HCT116 (cell line): ENCODE measurements around the gene CDKN1C. TPM values are rescaled to one million over a fixed set of nuclear protein-coding genes. Genes with fewer than 3 reads are reported as not detected.
A peak's percentile ranks its signal among the peaks of the same experiment; 100 is the strongest.

Experiments used
- ATAC-seq: fragments of 200-7000 bp; cut with Tn5 transposase; 2 replicates; pipeline ENCODE4 v1.9.1; 2020; ENCODE audit warnings: mild to moderate bottlenecking, moderate library complexity
- BruUV-seq: library from RNA; stranded (reverse); fragments of 400-500 nt; replicated peaks from 2 replicates; lab custom pipeline; 2021; lab: Mats Ljungman, UMichigan
- CTCF ChIA-PET: fragments of 300-600 bp; sonication (Branson Sonifier 250); formaldehyde crosslinking; loops from one replicate; lab custom pipeline; 2021; ENCODE audit warnings: antibody characterized with exemption; lab: Charles Lee
- POLR2A ChIA-PET: fragments of 300-600, 350-600 bp; sonication (Branson Sonifier 250); formaldehyde crosslinking; loops from one replicate; lab custom pipeline; 2021; ENCODE audit warnings: antibody characterized with exemption; lab: Charles Lee
- RAD21 ChIA-PET, 2 experiments: fragments of 300-600 bp; sonication (Branson Sonifier 250); formaldehyde crosslinking; loops; one replicate each; lab custom pipeline; 2023; ENCODE audit warnings: low total read pairs in 2 of 2; ENCODE audit not compliant: uncharacterized antibody in 2 of 2, unreplicated experiment in 2 of 2, low non-redundant PET in 1 of 2; lab: Charles Lee
- DNase-seq: peaks from one replicate; pipeline ENCODE4 v3.0.0-alpha.2; 2010; ENCODE audit warnings: low read depth, low spot score
- H2AFZ ChIP-seq: fragments of 200-600 bp; shearing (Covaris generic), sonication (generic); 2 replicates; pipeline ENCODE4 v1.6.1; 2017; ENCODE audit warnings: low read depth, mixed run types, mixed read lengths, antibody characterized with exemption, low read length; ENCODE audit not compliant: poor library complexity, severe bottlenecking
- H3K27ac ChIP-seq: 2 replicates; pipeline ENCODE4 v1.5.1; 2012; ENCODE audit warnings: low read depth, low read length
- H3K27me3 ChIP-seq: fragments of 200-600 bp; sonication (generic); 2 replicates; pipeline ENCODE4 v1.6.1; 2016; ENCODE audit warnings: mixed run types, low read length, mixed read lengths; ENCODE audit not compliant: insufficient read depth
- H3K36me3 ChIP-seq, 2 experiments: fragments of 200-500 bp in 1 of 2; fragments of 200-600 bp in 1 of 2; sonication (Bioruptor generic) in 1 of 2; sonication (generic) in 1 of 2; 2 replicates each; pipeline versions ENCODE4 v1.5.1 to v1.6.1; 2014 to 2016; ENCODE audit warnings: low read length in 2 of 2, inconsistent platforms in 1 of 2, mixed read lengths in 1 of 2, mixed run types in 1 of 2; ENCODE audit not compliant: insufficient read depth in 2 of 2, control insufficient read depth in 1 of 2
- H3K4me1 ChIP-seq, 2 experiments: fragments of 200-600 bp in 1 of 2; sonication (generic) in 1 of 2; 2 replicates each; pipeline versions ENCODE4 v1.5.1 to v1.6.1; 2012 to 2017; ENCODE audit warnings: low read length in 2 of 2, inconsistent platforms in 1 of 2, mild to moderate bottlenecking in 1 of 2, mixed read lengths in 1 of 2, mixed run types in 1 of 2, moderate library complexity in 1 of 2; ENCODE audit not compliant: insufficient read depth in 2 of 2, control insufficient read depth in 1 of 2
- H3K4me2 ChIP-seq: fragments of 200-600 bp; sonication (generic); 2 replicates; pipeline ENCODE4 v1.6.1; 2017; ENCODE audit warnings: mixed run types, low read length, mixed read lengths
- H3K4me3 ChIP-seq, 2 experiments: fragments of 200-600 bp in 1 of 2; sonication (generic) in 1 of 2; replicated peaks in 1 of 2; 2 replicates each; pipeline ENCODE4 v1.5.1; 2011 to 2016; ENCODE audit warnings: low read length in 2 of 2, control low read depth in 1 of 2, low read depth in 1 of 2, mild to moderate bottlenecking in 1 of 2, mixed read lengths in 1 of 2, mixed run types in 1 of 2
- H3K79me2 ChIP-seq: fragments of 200-600 bp; sonication (generic); 2 replicates; pipeline ENCODE4 v1.6.1; 2017; ENCODE audit warnings: mild to moderate bottlenecking, mixed run types, low read length, moderate library complexity, mixed read lengths; ENCODE audit not compliant: insufficient read depth
- H3K9ac ChIP-seq: fragments of 200-600 bp; sonication (generic); 2 replicates; pipeline ENCODE4 v1.6.1; 2016; ENCODE audit warnings: low read length, mixed read lengths
- H3K9me2 ChIP-seq: fragments of 200-600 bp; sonication (generic), shearing (Covaris generic); 2 replicates; pipeline ENCODE4 v1.6.1; 2017; ENCODE audit warnings: mixed run types, mild to moderate bottlenecking, moderate library complexity; ENCODE audit not compliant: insufficient read depth
- H3K9me3 ChIP-seq, 2 experiments: fragments of 200-500 bp in 1 of 2; fragments of 200-600 bp in 1 of 2; sonication (Bioruptor generic) in 1 of 2; sonication (generic) in 1 of 2; 2 replicates each; pipeline ENCODE4 v1.6.1; 2014 to 2017; ENCODE audit warnings: low read length in 2 of 2, mixed read lengths in 2 of 2, inconsistent platforms in 1 of 2, low read depth in 1 of 2, mild to moderate bottlenecking in 1 of 2, mixed run types in 1 of 2, moderate library complexity in 1 of 2; ENCODE audit not compliant: control insufficient read depth in 1 of 2, insufficient read depth in 1 of 2
- H4K20me1 ChIP-seq: fragments of 200-600 bp; sonication (generic), shearing (Covaris generic); 2 replicates; pipeline ENCODE4 v1.6.1; 2017; ENCODE audit warnings: mixed run types, mild to moderate bottlenecking, moderate library complexity; ENCODE audit not compliant: insufficient read depth
- CEBPB ChIP-seq: IDR thresholded peaks from 2 replicates; pipeline ENCODE4 v1.6.1; 2012; ENCODE audit warnings: low read depth
- CTCF ChIP-seq, 3 experiments: fragments of 200-600 bp in 1 of 3; sonication (generic) in 1 of 3; IDR thresholded peaks in 2 of 3; conservative IDR thresholded peaks in 1 of 3; 2 replicates each; pipeline ENCODE4 v1.5.1; 2012 to 2017; ENCODE audit warnings: low read depth in 2 of 3, low read length in 2 of 3, antibody characterized with exemption in 1 of 3, borderline replicate concordance in 1 of 3, control low read depth in 1 of 3, mild to moderate bottlenecking in 1 of 3, mixed read lengths in 1 of 3, mixed run types in 1 of 3, moderate library complexity in 1 of 3; ENCODE audit not compliant: insufficient read depth in 1 of 3
- POLR2A ChIP-seq: IDR thresholded peaks from 2 replicates; pipeline ENCODE4 v1.7.0; 2011; ENCODE audit warnings: borderline replicate concordance; ENCODE audit not compliant: insufficient read depth, insufficient read length; ENCODE audit errors: extremely low read depth
- REST ChIP-seq: IDR thresholded peaks from 2 replicates; pipeline ENCODE4 v1.6.1; 2012; ENCODE audit warnings: low read depth
- TCF7L2 ChIP-seq: IDR thresholded peaks from 2 replicates; pipeline ENCODE4 v1.7.0; 2011; ENCODE audit warnings: borderline replicate concordance, inconsistent platforms; ENCODE audit not compliant: insufficient read depth, insufficient read length; ENCODE audit errors: extremely low read depth
- YY1 ChIP-seq: IDR thresholded peaks from 2 replicates; pipeline ENCODE4 v1.6.1; 2011; ENCODE audit warnings: low read length, low read depth, moderate library complexity, mild to moderate bottlenecking; ENCODE audit not compliant: insufficient replicate concordance; ENCODE audit errors: extremely low read depth
- ZBTB33 ChIP-seq: IDR thresholded peaks from 2 replicates; pipeline ENCODE4 v1.6.1; 2011; ENCODE audit warnings: mild to moderate bottlenecking, low read length, moderate library complexity; ENCODE audit not compliant: insufficient replicate concordance; ENCODE audit errors: extremely low read depth
- ZNF274 ChIP-seq: fragments of 200-500 bp; sonication (Bioruptor generic); IDR thresholded peaks from 2 replicates; pipeline ENCODE4 v1.6.1; 2014; ENCODE audit warnings: mild to moderate bottlenecking, low read depth, low read length, inconsistent platforms
- intact Hi-C: fragments of 100-400 bp; cut with micrococcal nuclease; formaldehyde crosslinking; loops from 2 replicates; pipeline ENCODE4 v1.10.0; 2022
- total RNA-seq: library from RNA; stranded (reverse); gene quantifications from one replicate; pipeline ENCODE4 v1.2.1, GENCODE V29; 2021; ENCODE audit not compliant: unreplicated experiment

The CDKN1C gene
- total RNA-seq, 1 experiment from 2014 or later: 24.0 TPM

- ATAC-seq (no peak), DNase-seq (no peak)
- Histone ChIP-seq H3K9ac (no peak overlapping the region), H2AFZ (no peak overlapping the region), H3K79me2 (no peaks in the 10 kb centered on the region), H3K4me1 (peaks cover 0 to 18% of the 10 kb centered on the region in 2 experiments; a peak in 2 of 4 replicates), H3K9me3 (peaks cover 0 to 8% of the 10 kb centered on the region in 2 experiments; a peak in 1 of 4 replicates), H3K4me2 (no peak overlapping the region), H3K27ac (no peak overlapping the region), H4K20me1 (no peaks in the 10 kb centered on the region), H3K36me3 (no peaks in the 10 kb centered on the region), H3K27me3 (no peaks in the 10 kb centered on the region), H3K4me3 (no peak overlapping the region), H3K9me2 (no peaks in the 10 kb centered on the region)
- BruUV-seq: no TSS peak
- ChIA-PET RAD21 (no interaction called here), CTCF (interaction anchor here (13.7 kb wide), 1 partner anchor 349 kb away, joined by 337 read pairs; no protein-coding TSS in a partner anchor), POLR2A (no interaction called here)
- TF ChIP-seq YY1 (no peak), CTCF (IDR thresholded peaks at IDR 0.05 in 2 of 3, conservative IDR thresholded peaks at IDR 0.05 in 1 of 3; ENCODE audit: borderline replicate concordance in 1 of 3, insufficient read depth in 1 of 3, low read depth in 2 of 3, low read length in 2 of 3) (0 out of 6 replicates have a peak, but pooled peaks of 1 of the 3 experiments have one; percentile 6), REST (no peak), POLR2A (no peak), TCF7L2 (no peak), CEBPB (no peak), ZNF274 (no peak), ZBTB33 (no peak)
- intact Hi-C loops: no loop called here
Observed at GRCh38 chr11:2882396-2883110, 3.0 kb downstream of the CDKN1C start.
